ENCODE results near the gene ANGPTL3. TPM values are rescaled to one million over a fixed set of nuclear protein-coding genes. Genes with fewer than 3 reads are reported as not detected.

The ANGPTL3 gene
- total RNA-seq: not detected in 2 replicates

GRCh38 chr1:62597281-62597680 is at the start of gene ANGPTL3:
Gene ANGPTL3, plus strand, starts transcription at chr1:62597520. Its CDS starts 47 bp downstream, at chr1:62597567.

Other genes with a start within 250 kb of the ANGPTL3 start
- 15.5 and 41.4 TPM in 2 replicates for gene USP1, start 160.5 kb upstream of the ANGPTL3 start, total RNA-seq
- 113 and 128 TPM in 2 replicates for gene DOCK7, start 90.9 kb downstream of the ANGPTL3 start, total RNA-seq
- gene ATG4C, start 186.6 kb downstream of the ANGPTL3 start, total RNA-seq: 12.7 and 15.2 TPM in 2 replicates

Measured in regular cardiac myocyte (primary cell).